ENCODE data around the gene KCNK7. TPM values are rescaled to one million over a fixed set of nuclear protein-coding genes. Genes with fewer than 3 reads are reported as not detected.
A peak's percentile ranks its signal among the peaks of the same experiment; 100 is the strongest.

KCNK7 gene
- total RNA-seq, 1 donor = not detected

- no peak overlapping the region for H3K4me3 ChIP-seq (ENCODE audit: low read depth, low read length)
- DNase-seq (ENCODE audit: low read depth) = peak; percentile 22
- TF ChIP-seq CTCF (IDR thresholded peaks at IDR 0.05; ENCODE audit: insufficient read depth, low read depth, low read length) = peak; percentile 45
Measured at GRCh38 chr11:65625628-65626342, 30.2 kb upstream of the KCNK7 start.

GRCh38 chr11:65624931-65625627 lies 29.5 kb upstream of the KCNK7 start:
- DNase-seq (ENCODE audit: low read depth) = no peak
- no peak for TF ChIP-seq CTCF (IDR thresholded peaks at IDR 0.05; ENCODE audit: insufficient read depth, low read depth, low read length)

GRCh38 chr11:65623852-65624616 lies 28.4 kb upstream of the KCNK7 start:
- TF ChIP-seq CTCF (IDR thresholded peaks at IDR 0.05; ENCODE audit: insufficient read depth, low read depth, low read length) = no peak
- no peak for DNase-seq (ENCODE audit: low read depth)
- no peak overlapping the region for H3K4me3 ChIP-seq (ENCODE audit: low read depth, low read length)

More at GRCh38 chr11:65624931-65625627, 29.5 kb upstream of the KCNK7 start:
- H3K4me3 ChIP-seq (ENCODE audit: low read depth, low read length) = no peak overlapping the region

DNA sequence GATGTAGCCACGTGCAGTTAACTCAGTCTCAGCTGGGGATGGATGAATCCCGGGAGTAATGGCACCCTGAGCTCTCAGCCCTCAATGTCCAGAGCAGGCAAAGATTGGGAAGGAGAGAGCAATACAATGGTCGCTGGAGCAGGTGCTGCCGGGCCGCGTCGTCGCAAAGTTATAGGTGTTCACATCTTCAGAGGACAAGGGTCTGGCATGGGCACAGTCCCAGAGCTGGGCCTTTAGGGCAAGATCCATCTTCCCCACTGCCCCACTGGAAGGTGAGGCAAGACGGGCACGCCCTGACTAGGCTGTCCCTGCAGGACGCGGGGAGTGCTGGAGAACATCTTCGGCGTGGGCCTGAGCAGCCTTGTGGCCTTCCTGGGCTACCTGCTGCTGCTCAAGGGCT lies 27.6 kb upstream of the KCNK7 start:
- TF ChIP-seq CTCF (IDR thresholded peaks at IDR 0.05; ENCODE audit: insufficient read depth, low read depth, low read length) = no peak
- no peak for DNase-seq (ENCODE audit: low read depth)
- H3K4me3 ChIP-seq (ENCODE audit: low read depth, low read length) = no peak overlapping the region

DNA sequence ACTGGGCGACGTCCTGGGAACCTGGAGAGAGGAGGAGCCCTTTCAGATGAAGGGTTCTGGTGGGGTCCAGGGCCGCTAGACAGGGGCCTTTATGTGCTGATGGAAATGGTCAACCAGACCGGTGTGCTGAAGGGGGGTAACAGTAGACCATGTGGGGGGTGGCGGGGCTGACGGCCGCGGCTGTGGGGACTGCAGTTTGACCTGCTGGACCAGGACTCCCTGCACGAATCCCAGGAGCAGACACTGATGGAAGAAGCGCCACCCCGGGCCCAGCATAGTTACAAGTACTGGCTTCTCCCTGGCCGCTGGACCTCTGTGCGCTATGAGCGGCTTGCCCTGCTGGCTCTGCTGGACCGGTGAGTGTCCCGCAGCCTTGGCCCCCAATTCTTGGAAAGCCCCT lies 26.4 kb upstream of the KCNK7 start:
- no peak for DNase-seq (ENCODE audit: low read depth)
- no peak overlapping the region for H3K4me3 ChIP-seq (ENCODE audit: low read depth, low read length)
- TF ChIP-seq CTCF (IDR thresholded peaks at IDR 0.05; ENCODE audit: insufficient read depth, low read depth, low read length) = no peak

DNA sequence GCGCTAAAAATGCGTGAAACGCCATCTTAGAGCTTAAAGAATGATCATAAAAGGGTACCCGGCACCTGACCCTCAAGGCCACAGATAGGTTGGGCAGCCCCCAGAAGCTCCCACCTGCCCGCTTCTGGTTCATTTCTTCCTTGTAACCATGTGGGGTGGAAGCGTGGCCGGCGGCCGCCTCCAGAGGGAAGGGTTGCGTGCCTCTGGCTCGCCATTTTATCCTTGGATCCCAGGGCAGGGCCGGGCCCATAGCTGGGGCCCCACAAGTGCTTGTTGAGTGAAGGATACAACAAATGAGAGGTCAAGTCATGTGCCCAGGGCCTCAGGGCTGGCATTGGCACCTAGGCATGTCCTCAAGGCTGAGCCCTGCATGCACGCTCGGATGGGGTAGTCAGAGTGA lies 25.9 kb upstream of the KCNK7 start:
- no peak for DNase-seq (ENCODE audit: low read depth)
- H3K4me3 ChIP-seq (ENCODE audit: low read depth, low read length) = no peak overlapping the region
- TF ChIP-seq CTCF (IDR thresholded peaks at IDR 0.05; ENCODE audit: insufficient read depth, low read depth, low read length) = no peak
